ENCODE results near the gene C22orf39. TPM values are rescaled to one million over a fixed set of nuclear protein-coding genes. Genes with fewer than 3 reads are reported as not detected.

The C22orf39 gene
- total and polyA plus RNA-seq, 12 donors, result 41.7 to 123 (median 63.2) TPM

DNA sequence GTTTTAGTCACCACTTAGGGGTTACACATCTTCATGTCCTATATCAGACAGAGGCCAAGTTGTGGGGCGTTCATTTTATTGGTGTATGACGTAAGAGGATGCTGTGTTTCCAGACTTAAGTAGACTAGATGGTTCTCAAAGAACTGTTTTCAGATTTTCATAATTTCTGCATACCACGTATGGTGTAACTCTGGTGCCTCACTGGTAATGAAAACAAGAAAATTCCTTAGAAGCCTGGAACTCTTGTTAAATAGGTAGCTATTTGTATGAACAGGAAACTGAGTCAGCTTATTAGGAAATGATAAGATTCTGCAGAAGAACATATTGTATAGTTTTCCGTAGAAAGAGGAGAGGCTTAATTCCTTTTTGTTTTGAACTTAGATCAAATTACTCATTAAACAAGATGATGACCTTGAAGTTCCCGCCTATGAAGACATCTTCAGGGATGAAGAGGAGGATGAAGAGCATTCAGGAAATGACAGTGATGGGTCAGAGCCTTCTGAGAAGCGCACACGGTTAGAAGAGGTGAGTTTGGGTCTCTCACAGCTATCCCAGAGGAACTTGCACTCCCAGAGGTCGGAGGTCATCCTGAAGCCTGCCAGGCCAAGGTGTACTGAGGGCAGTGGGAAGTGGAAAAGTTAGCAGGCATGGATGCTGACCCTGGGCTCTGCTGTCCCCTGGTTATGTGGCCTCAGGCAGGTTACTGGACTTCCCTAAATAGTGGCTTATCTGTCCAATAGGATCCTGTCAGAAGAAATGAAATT lies 36.2 kb upstream of the C22orf39 start:
- no peak for DNase-seq
- H3K4me3 ChIP-seq, result no peak overlapping the region
- ATAC-seq, result no peak

DNA sequence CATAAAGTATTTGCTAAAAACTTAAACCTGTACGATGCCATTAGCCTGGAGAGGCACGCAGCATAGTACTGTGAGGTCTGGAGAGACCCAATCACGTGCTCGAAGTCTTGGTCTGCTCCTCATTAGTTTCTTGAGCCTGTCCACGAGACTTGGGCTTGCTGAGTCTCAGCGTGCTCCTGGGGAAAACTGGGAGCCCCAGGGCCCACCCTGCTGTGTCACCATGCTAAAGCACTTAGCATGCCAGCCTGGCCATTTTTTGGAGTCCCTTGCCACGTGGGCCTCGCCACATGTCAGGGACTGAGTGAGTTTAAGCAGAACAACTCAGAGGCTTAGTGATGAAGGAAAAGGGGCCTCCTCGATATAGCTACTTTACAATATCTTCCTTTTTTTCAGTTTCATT lies 34.8 kb upstream of the C22orf39 start:
- 86 to 90% methylated on average over 9 of the region's 9 CpGs for WGBS, 2 donors

More for the DNA sequence above, 36.2 kb upstream of the C22orf39 start:
- Histone ChIP-seq H3K27ac (no peak overlapping the region), H3K27me3 (no peaks in the 10 kb centered on the region), H3K9me3 (no peaks in the 10 kb centered on the region), H3K36me3 (no peaks in the 10 kb centered on the region), H3K4me1 (peaks cover 0 to 12% (median 5%) of the 10 kb centered on the region in 9 donors)
- TF ChIP-seq, protein P1, sequence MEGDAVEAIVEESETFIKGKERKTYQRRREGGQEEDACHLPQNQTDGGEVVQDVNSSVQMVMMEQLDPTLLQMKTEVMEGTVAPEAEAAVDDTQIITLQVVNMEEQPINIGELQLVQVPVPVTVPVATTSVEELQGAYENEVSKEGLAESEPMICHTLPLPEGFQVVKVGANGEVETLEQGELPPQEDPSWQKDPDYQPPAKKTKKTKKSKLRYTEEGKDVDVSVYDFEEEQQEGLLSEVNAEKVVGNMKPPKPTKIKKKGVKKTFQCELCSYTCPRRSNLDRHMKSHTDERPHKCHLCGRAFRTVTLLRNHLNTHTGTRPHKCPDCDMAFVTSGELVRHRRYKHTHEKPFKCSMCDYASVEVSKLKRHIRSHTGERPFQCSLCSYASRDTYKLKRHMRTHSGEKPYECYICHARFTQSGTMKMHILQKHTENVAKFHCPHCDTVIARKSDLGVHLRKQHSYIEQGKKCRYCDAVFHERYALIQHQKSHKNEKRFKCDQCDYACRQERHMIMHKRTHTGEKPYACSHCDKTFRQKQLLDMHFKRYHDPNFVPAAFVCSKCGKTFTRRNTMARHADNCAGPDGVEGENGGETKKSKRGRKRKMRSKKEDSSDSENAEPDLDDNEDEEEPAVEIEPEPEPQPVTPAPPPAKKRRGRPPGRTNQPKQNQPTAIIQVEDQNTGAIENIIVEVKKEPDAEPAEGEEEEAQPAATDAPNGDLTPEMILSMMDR (IDR thresholded peaks at IDR 0.05), result no peak
- intact Hi-C loops (cut with DNase I), result loop anchor here in 1 of 10 donors (10.0 kb wide), 1 partner anchor 151 kb away; no protein-coding TSS in a partner anchor
- WGBS, 2 donors, result 74 to 79% methylated on average over 8 of the region's 8 CpGs

GRCh38 chr22:19480789-19481188 lies 33.3 kb upstream of the C22orf39 start:
- H3K27ac ChIP-seq, result no peak overlapping the region
- TF ChIP-seq, protein P1 (IDR thresholded peaks at IDR 0.05), result no peak
- no peaks in the 10 kb centered on the region for H3K9me3 ChIP-seq
- DNase-seq, result no peak
- intact Hi-C loops (cut with DNase I), result loop anchor here in 1 of 10 donors (10.0 kb wide), 1 partner anchor 154 kb away; no protein-coding TSS in a partner anchor
- H3K4me3 ChIP-seq, result no peak overlapping the region
- H3K4me1 ChIP-seq, result peaks cover 3 to 37% (median 31%) of the 10 kb centered on the region in 9 donors
- H3K36me3 ChIP-seq, result peaks cover 0 to 4% (median 0%) of the 10 kb centered on the region in 9 donors
- H3K27me3 ChIP-seq, result no peaks in the 10 kb centered on the region
- 69 to 73% methylated on average over 10 of the region's 10 CpGs for WGBS, 2 donors
- no peak for ATAC-seq

More for the DNA sequence above, 34.8 kb upstream of the C22orf39 start:
- Histone ChIP-seq H3K4me1 (peaks cover 3 to 23% (median 17%) of the 10 kb centered on the region in 9 donors), H3K27me3 (no peaks in the 10 kb centered on the region), H3K9me3 (no peaks in the 10 kb centered on the region), H3K27ac (no peak overlapping the region), H3K4me3 (no peak overlapping the region), H3K36me3 (no peaks in the 10 kb centered on the region)
- intact Hi-C loops (cut with DNase I), result loop anchor here in 1 of 10 donors (10.0 kb wide), 1 partner anchor 153 kb away; no protein-coding TSS in a partner anchor
- DNase-seq (no peak), ATAC-seq (no peak)
- TF ChIP-seq, protein P1 (IDR thresholded peaks at IDR 0.05), result no peak

DNA sequence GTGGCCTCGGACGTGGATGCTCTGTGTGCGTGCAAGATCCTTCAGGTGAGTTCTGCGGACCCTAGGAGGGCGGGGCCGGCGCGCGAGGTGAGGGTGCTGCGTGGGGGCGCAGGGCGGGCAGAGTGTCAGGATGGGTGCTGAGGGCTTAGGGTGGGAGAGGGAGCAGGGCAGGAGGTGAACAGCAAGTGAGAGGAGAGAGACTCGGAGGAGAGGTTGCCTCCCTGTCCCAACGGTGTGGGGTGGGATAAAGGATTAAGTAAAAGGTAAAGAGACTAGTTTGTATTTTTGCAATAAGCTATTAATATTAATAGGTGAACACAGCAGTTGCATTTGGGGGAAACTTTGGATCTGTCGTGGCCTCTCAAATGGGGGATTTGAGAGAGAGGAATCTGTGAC lies 32.7 kb upstream of the C22orf39 start:
- DNase-seq, result no peak
- H3K27me3 ChIP-seq, result no peaks in the 10 kb centered on the region
- WGBS, 2 donors, result 1% methylated on average over 15 of the region's 15 CpGs
- TF ChIP-seq, protein P1 (IDR thresholded peaks at IDR 0.05), result no peak
- H3K4me3 ChIP-seq, result peak overlapping the region in 9 of 10 donors; percentile 24 to 95 (median 88)
- H3K27ac ChIP-seq, result no peak overlapping the region
- H3K4me1 ChIP-seq, result peaks cover 3 to 41% (median 31%) of the 10 kb centered on the region in 9 donors
- intact Hi-C loops (cut with DNase I), result loop anchor here in 1 of 10 donors (10.0 kb wide), 1 partner anchor 155 kb away; no protein-coding TSS in a partner anchor
- H3K36me3 ChIP-seq, result peaks cover 0 to 11% (median 0%) of the 10 kb centered on the region in 9 donors
- peak in 1 of 8 donors; percentile 2 for ATAC-seq
- no peaks in the 10 kb centered on the region for H3K9me3 ChIP-seq
